NCI-H146 treated with DMSO at 0.1 percent for 48 hours (cell line): Measurements from ENCODE around the gene FAM117B.
"Not testable (repeated sequence)": the region's sequence is repeated elsewhere in the genome, so short reads cannot be mapped to it uniquely, and the experiment has no call there.

Experiments
- DNase-seq: peaks from one replicate; lab custom pipeline; 2025; ENCODE audit not compliant: unreplicated experiment; lab: John Stamatoyannopoulos, UW

The FAM117B gene

GRCh38 chr2:202700075-202700901 lies 65.5 kb downstream of the FAM117B start:
- no peak for DNase-seq

DNA sequence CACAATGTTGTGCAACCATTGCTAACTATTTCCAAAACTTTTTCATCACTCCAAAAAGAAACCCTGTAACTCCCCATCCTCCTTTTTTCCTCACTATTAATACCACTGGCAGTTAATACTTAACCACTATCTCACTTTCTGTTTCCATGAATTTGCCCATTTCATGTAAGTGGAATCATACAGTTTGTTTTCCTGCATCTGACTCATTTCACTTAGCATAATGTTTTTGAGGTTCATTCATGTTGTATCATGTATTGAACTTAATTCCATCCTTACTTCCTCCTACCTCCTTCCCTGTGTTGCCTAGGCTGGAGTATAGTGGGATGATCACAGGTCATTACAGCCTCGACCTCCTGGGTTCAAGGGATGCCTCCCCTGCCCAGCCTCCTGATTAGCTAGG lies 68.3 kb downstream of the FAM117B start:
- DNase-seq = no peak

GRCh38 chr2:202704248-202704647 lies 69.5 kb downstream of the FAM117B start:
- no peak for DNase-seq

- peak; percentile 1 for DNase-seq
Observed at GRCh38 chr2:202705446-202706020, 70.8 kb downstream of the FAM117B start.

DNA sequence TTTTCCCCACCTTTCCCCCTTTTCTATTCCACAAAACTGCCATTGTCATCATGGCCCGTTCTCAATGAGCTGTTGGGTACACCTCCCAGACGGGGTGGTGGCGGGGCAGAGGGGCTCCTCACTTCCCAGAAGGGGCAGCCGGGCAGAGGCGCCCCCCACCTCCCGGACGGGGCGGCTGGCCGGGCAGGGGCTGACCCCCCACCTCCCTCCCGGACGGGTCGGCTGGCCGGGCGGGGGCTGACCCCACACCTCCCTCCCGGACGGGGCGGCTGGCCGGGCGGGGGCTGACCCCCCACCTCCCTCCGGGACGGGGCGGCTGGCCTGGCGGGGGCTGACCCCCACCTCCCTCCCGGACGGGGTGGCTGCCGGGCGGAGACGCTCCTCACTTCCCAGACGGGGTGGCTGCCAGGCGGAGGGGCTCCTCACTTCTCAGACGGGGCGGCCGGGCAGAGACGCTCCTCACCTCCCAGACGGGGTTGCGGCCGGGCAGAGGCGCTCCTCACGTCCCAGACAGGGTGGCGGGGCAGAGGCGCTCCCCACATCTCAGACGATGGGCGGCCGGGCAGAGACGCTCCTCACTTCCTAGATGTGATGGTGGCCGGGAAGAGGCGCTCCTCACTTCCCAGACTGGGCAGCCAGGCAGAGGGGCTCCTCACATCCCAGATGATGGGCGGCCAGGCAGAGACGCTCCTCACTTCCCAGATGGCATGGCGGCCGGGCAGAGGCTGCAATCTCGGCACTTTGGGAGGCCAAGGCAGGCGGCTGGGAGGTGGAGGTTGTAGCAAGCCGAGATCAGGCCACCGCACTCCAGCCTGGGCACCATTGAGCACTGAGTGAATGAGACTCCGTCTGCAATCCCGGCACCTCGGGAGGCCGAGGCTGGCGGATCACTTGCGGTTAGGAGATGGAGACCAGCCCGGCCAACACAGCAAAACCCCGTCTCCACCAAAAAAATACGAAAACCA lies 80.5 kb downstream of the FAM117B start:
- DNase-seq = not testable (repeated sequence)

DNA sequence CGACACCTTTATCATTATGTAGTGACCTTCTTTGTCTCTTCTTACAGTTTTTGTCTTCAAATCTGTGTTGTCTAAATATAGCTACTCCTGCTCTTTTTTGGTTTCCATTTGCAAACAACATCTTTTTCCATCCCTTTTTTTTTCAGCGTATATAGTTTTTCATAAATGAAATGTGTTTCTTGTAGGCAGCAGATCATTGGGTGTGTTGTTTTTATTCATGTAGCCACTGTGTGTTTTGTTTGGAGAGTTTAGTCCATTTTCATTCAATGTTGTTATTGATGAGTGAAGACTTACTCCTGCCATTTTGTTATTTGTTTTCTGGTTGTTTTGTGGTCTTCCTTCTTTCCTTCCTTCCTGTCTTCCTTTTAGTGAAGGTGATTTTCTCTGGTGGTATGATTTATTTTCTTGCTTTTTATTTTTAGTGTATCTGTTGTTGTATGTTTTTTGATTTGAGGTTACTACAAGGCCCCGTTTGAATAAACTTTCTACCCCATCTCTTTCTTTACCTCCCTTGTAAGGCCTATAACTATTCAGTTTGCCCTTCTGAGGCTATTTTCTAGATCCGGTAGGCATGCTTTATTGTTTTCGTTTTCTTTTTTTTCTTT lies 81.4 kb downstream of the FAM117B start:
- DNase-seq = no peak

- DNase-seq = no peak
Observed at GRCh38 chr2:202716953-202717597, 82.3 kb downstream of the FAM117B start.

- no peak for DNase-seq
Observed at GRCh38 chr2:202717598-202718310, 83.0 kb downstream of the FAM117B start.

- DNase-seq = no peak
Observed at GRCh38 chr2:202718614-202719013, 83.8 kb downstream of the FAM117B start.

DNA sequence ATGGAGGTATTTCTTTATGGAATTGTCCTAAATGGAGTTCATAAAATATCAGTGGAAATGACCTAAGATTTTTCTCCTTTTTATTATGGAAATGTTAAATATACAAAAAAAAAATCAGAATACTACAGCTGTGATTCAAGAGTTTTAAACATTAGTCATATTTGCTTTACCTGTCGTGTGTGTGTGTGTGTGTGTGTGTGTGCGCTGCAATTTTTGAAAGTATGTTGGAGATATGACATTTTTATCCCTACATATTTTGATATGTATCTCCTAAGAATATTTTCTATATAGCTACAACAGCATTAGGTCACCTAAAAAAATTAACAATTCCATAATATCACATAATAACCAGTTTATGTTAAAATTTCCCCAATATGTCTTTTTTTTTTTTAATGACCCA lies 85.5 kb downstream of the FAM117B start:
- no peak for DNase-seq

- no peak for DNase-seq
Observed at GRCh38 chr2:202721621-202722020, 86.9 kb downstream of the FAM117B start.

GRCh38 chr2:202723746-202724145 lies 89.0 kb downstream of the FAM117B start:
- no peak for DNase-seq

- DNase-seq = no peak
Observed at GRCh38 chr2:202726070-202726469, 91.3 kb downstream of the FAM117B start.

GRCh38 chr2:202736826-202737225 lies 102.1 kb downstream of the FAM117B start:
- no peak for DNase-seq

GRCh38 chr2:202743613-202744012 lies 108.8 kb downstream of the FAM117B start:
- DNase-seq = no peak

GRCh38 chr2:202749477-202749876 lies 114.7 kb downstream of the FAM117B start:
- DNase-seq = no peak

DNA sequence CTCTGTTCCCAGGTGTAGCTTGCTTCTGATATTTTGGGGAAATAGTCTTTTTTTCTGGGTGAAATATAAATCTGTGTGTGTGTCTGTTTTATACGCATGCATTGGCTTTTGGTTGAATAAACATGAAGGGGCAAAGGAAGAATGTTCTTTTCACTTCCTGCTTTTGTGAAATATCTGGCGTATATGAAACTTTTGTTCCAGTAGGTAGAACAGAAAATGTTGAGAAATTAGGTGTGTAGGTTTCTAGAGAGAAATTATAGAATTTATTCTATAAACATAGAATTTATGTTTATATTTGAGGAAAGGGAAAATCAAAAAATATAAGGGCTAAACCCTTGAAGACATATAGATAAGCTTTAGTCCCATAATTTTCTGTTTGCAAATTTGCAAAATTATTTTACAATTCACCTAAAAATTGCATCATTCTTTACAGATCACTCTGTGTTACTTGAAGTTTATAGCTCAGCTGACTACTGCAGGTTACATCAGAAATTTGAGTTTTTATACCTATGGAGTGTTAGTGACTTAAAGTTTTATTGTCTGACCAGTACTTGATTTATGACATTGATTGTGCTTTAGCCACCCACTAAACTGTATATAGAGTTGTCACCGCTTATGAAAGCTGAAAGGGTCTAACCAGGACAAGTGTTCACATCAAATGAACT lies 116.1 kb downstream of the FAM117B start:
- DNase-seq = no peak

- DNase-seq = no peak
Observed at GRCh38 chr2:202752071-202752470, 117.3 kb downstream of the FAM117B start.

DNA sequence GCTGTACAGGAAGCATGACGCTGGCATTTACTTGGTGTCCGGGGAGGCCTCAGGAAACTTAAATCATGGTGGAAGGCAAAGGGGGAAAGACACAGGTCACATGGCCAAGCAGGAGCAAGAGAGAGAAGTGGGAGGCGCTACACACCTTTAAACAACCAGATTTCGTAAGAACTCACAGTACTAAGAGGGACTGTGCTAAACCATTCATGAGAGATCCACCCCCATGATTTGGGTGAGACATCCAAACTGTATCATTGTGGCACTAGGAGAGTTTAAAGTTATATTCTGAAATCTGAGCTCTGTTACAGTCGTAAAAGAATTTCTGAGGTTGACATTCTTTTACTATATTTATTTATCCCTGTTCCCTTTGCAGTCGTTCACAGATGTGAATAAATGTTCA lies 120.2 kb downstream of the FAM117B start:
- no peak for DNase-seq
